Urinary bladder (tissue), 4 donors: Measurements from ENCODE around the gene SYK. TPM values are rescaled to one million over a fixed set of nuclear protein-coding genes. Genes with fewer than 3 reads are reported as not detected.

Experiments
- DNase-seq: peaks from one replicate; pipeline ENCODE4 v3.0.0-alpha.2; 2015; ENCODE audit errors: extremely low spot score
- H3K27ac ChIP-seq: one replicate; pipeline ENCODE4 v1.5.1; 2013; ENCODE audit warnings: low read depth, mild to moderate bottlenecking, moderate library complexity
- H3K36me3 ChIP-seq: one replicate; pipeline ENCODE4 v1.6.1; 2013; ENCODE audit warnings: mild to moderate bottlenecking, moderate library complexity; ENCODE audit not compliant: insufficient read depth
- H3K4me1 ChIP-seq: one replicate; pipeline ENCODE4 v1.6.1; 2013; ENCODE audit warnings: mild to moderate bottlenecking, moderate library complexity; ENCODE audit not compliant: insufficient read depth
- H3K4me3 ChIP-seq: one replicate; pipeline ENCODE4 v1.5.1; 2013; ENCODE audit warnings: low read depth, low read length
- WGBS: extraction: QIAGEN DNeasy Blood & Tissue Kit; methylation state at CpG from one replicate; pipeline ENCODE4 v1.1.7; 2013; 5-methylcytosine and 5-hydroxymethylcytosine counted together
- polyA plus RNA-seq: library from polyadenylated mRNA; stranded (reverse); fragments of 200-250 nt; gene quantifications from one replicate; pipeline ENCODE4 v1.2.3, GENCODE V29; 2013
- total RNA-seq: library from RNA; depleted of rRNA; stranded (reverse); fragments of >200 nt; gene quantifications from one replicate; pipeline ENCODE4 v1.2.3, GENCODE V29; 2014
- donor health status: healthy with polysubstance abuse.
- donor health status: healthy.

Gene SYK
- total and polyA plus RNA-seq, 2 donors, result 5.7 to 12.1 TPM

DNA sequence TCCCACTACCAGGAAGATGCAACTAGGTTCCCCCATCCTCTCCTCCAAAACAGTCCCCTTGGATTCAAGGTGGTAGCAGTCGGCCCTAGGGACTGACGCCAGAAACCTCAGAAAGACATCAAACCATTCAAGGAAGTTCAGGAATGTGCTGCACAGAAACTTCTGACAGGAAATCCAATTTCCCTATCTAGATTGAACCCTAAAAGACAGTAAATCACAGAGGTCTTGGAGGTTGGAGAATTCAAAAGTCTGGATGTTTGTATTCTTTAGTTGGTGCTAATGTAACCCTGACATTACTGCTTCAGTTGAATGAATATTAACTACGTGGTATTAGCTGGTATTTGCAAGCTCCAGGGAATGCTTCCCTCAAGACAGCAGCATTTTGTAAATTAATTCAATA, 125.3 kb downstream of the SYK start:
- 51% methylated on average over 3 of the region's 3 CpGs for WGBS
- H3K36me3 ChIP-seq, result no peaks in the 10 kb centered on the region
- no peak overlapping the region for H3K4me3 ChIP-seq
- H3K27ac ChIP-seq, result no peak overlapping the region
- no peaks in the 10 kb centered on the region for H3K4me1 ChIP-seq
- DNase-seq, result no peak

GRCh38 chr9:90927496-90927895, 125.9 kb downstream of the SYK start:
- Histone ChIP-seq H3K36me3 (no peaks in the 10 kb centered on the region), H3K4me3 (no peak overlapping the region), H3K4me1 (no peaks in the 10 kb centered on the region), H3K27ac (no peak overlapping the region)
- 83% methylated on average over 6 of the region's 6 CpGs for WGBS
- no peak for DNase-seq

DNA sequence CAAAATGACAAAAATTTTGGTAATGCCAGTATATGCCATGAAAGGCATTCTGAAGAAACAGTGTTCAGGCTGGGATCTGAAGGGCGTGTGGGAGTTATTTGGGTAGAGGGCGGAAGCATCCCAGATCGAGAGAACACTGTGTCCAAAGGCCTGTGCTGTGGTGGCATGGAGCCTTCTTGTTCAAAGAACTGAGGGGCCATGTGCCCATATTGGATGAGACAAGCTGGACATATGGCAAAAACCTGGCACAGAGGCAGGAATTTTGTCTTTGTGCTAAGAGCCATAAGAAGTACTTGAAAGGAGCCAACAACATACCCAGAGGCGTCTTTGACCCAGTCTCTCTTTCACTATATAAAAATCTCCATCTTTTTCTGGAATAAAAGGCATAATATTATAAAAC, 128.0 kb downstream of the SYK start:
- no peaks in the 10 kb centered on the region for H3K36me3 ChIP-seq
- no peaks in the 10 kb centered on the region for H3K4me1 ChIP-seq
- no peak overlapping the region for H3K27ac ChIP-seq
- no peak overlapping the region for H3K4me3 ChIP-seq
- WGBS, result 90% methylated on average over 4 of the region's 4 CpGs
- DNase-seq, result no peak

GRCh38 chr9:90933468-90933867, 131.8 kb downstream of the SYK start:
- Histone ChIP-seq H3K27ac (no peak overlapping the region), H3K4me1 (no peaks in the 10 kb centered on the region), H3K4me3 (no peak overlapping the region), H3K36me3 (no peaks in the 10 kb centered on the region)
- DNase-seq, result no peak
- 91% methylated on average over 3 of the region's 3 CpGs for WGBS

- Histone ChIP-seq H3K4me3 (no peak overlapping the region), H3K4me1 (no peaks in the 10 kb centered on the region), H3K36me3 (no peaks in the 10 kb centered on the region), H3K27ac (no peak overlapping the region)
- 53% methylated on average over 3 of the region's 3 CpGs for WGBS
- no peak for DNase-seq
Measured at GRCh38 chr9:90939351-90939750, 137.7 kb downstream of the SYK start.

- Histone ChIP-seq H3K4me3 (no peak overlapping the region), H3K4me1 (no peaks in the 10 kb centered on the region), H3K36me3 (no peaks in the 10 kb centered on the region), H3K27ac (no peak overlapping the region)
- DNase-seq, result no peak
- WGBS, result 72% methylated on average over 1 of the region's 1 CpG
Measured at GRCh38 chr9:90940280-90940679, 138.7 kb downstream of the SYK start.

DNA sequence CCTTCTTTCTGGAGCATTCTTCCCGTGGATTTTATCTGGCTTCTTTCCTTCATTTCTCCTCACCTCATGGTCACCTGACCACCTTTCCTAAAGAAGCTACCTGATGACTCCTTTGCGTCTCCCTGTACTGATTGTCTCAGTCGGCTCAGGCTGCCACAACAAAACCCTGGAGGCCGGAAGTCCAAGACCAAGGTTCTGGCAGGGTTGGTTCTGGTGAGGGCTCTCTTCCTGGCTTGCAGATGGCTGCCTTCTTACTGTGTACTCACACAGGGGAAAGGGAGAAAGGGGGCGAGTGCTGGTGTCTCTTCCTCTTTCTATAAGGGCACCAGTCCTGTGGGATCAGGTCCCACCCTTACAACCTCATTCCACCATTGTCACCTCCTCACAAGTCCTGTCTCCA, 140.0 kb downstream of the SYK start:
- H3K4me3 ChIP-seq, result no peak overlapping the region
- H3K27ac ChIP-seq, result no peak overlapping the region
- 85% methylated on average over 5 of the region's 5 CpGs for WGBS
- H3K36me3 ChIP-seq, result no peaks in the 10 kb centered on the region
- DNase-seq, result no peak
- H3K4me1 ChIP-seq, result no peaks in the 10 kb centered on the region

- Histone ChIP-seq H3K4me1 (no peaks in the 10 kb centered on the region), H3K36me3 (no peaks in the 10 kb centered on the region), H3K27ac (no peak overlapping the region), H3K4me3 (no peak overlapping the region)
- DNase-seq, result peak; percentile 73
- 58% methylated on average over 7 of the region's 7 CpGs for WGBS
Measured at GRCh38 chr9:90942555-90942954, 140.9 kb downstream of the SYK start.

- no peak overlapping the region for H3K4me3 ChIP-seq
- WGBS, result 85% methylated on average over 7 of the region's 7 CpGs
- no peaks in the 10 kb centered on the region for H3K36me3 ChIP-seq
- no peaks in the 10 kb centered on the region for H3K4me1 ChIP-seq
- DNase-seq, result no peak
- H3K27ac ChIP-seq, result peak overlapping the region; percentile 17
Measured at GRCh38 chr9:90943341-90943740, 141.7 kb downstream of the SYK start.

- H3K27ac ChIP-seq, result no peak overlapping the region
- DNase-seq, result no peak
- no peaks in the 10 kb centered on the region for H3K36me3 ChIP-seq
- WGBS, result 87% methylated on average over 2 of the region's 2 CpGs
- no peak overlapping the region for H3K4me3 ChIP-seq
- H3K4me1 ChIP-seq, result no peaks in the 10 kb centered on the region
Measured at GRCh38 chr9:90945336-90945735, 143.7 kb downstream of the SYK start.

- Histone ChIP-seq H3K27ac (no peak overlapping the region), H3K36me3 (no peaks in the 10 kb centered on the region), H3K4me3 (no peak overlapping the region), H3K4me1 (no peaks in the 10 kb centered on the region)
- DNase-seq, result no peak
- 69% methylated on average over 2 of the region's 2 CpGs for WGBS
Measured at GRCh38 chr9:90946982-90947381, 145.4 kb downstream of the SYK start.

Other genes with a start within 250 kb of the SYK start
- 2.2 TPM for gene DIRAS2, start 159.0 kb upstream of the SYK start, total RNA-seq
- gene DIRAS2, start 159.0 kb upstream of the SYK start, polyA plus RNA-seq, result 0.05 TPM